Measurements from ENCODE around the gene AACS.

AACS gene

DNA sequence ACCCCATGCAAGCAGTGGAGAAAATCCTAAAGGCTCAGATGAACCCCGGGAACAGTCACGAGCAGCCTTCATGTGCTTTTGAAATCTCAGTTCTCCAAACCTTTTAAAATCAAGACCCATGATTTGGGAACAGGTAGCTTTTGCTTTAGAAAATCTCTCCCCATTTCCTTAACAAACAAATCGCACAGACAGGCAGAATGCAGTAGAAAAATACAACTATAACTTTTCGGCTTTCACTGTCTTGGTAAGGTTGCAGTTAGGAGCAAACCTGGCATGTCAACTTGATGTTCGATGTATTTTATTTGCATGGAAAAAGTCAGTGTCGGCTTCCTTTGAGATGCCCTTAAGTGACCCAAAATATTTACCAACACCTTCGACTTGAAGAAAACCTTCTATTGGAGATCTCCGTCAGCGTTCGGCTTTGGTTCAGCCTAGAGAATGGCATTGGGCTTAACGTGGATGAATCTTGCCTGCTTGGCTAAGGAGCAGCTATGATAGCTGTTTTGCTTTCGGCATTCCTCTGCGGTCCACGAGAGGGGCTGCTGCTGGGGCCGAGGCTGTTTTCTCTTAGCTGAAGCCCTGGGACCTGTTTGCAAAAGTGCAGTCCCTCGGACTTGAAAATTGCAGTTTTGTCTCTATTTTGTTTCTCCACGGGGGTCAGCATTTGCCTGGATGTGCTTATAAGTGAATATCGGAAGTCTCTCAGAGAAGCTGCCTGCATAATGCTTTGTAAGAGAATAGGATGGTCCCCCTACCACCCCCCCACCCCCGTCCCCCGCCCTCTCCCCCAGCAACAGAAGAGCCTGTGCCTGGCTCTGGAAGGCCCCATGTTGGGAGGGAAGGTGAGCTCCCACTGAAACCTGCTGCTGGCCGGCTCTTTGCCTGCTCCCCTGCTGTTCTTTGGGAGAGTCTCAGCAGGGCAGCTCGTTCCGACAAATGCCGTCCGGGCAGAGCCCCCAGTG, 122.8 kb downstream of the AACS start:
- no peak for DNase-seq

- DNase-seq: no peak
Measured at GRCh38 chr12:125189015-125189414, 123.8 kb downstream of the AACS start.

GRCh38 chr12:125189502-125189901, 124.3 kb downstream of the AACS start:
- DNase-seq: no peak

DNA sequence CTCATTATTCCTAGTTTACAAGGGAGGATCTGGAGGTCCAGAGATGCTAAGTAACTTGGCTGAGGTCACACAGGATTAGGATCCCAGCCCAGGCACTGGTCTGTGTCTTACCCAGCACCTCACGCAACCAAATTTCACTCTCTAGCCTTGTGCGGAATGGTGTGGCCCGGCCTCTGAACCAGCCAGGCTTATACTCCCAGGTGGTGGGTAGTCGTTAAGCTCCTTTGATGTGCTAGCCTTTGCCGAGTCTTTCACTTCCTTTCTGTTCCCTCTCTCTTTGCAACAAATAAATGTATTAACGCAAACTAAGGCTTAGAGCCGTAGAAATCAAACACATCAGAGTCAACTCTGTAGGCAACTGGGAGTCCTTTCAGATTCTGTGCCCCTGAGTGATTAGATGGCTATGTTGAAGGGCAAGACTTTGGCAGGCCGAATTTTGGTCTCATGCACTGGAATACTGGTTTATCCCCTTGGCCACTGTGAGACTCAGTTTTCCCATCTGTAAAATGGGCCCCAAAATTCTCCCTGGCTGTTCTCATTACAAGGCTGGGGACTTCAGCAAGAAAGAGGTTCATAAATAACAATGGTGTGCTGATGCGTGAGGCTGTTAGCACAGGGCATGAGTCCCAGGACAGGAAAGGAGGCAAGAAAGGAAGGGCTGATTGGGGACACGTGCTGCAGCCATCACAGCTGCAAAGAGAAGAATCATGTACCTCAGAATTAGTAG, 126.3 kb downstream of the AACS start:
- no peak for DNase-seq

- DNase-seq: no peak
Measured at GRCh38 chr12:125192690-125193221, 127.5 kb downstream of the AACS start.
